Stimulated activated CD8-positive, alpha-beta memory T cell treated with anti-CD3 and anti-CD28 coated beads, Interleukin-4, amount 100 ng/mL, for 1 hour (primary cell): ENCODE results near the gene CARHSP1.
"Not testable (repeated sequence)": the region's sequence is repeated elsewhere in the genome, so short reads cannot be mapped to it uniquely, and the experiment has no call there.

Source experiments
- DNase-seq, 2 donors: peaks; one replicate each; pipeline ENCODE4 v3.0.0-alpha.2; 2020; ENCODE audit warnings: low read depth in 2 of 2, low spot score in 1 of 2

Gene CARHSP1

GRCh38 chr16:8893976-8894690 is 25.3 kb upstream of the CARHSP1 start:
- DNase-seq = no peak

GRCh38 chr16:8893426-8893825 is 24.6 kb upstream of the CARHSP1 start:
- no peak for DNase-seq

- DNase-seq = no peak
Observed at GRCh38 chr16:8892101-8892575, 23.3 kb upstream of the CARHSP1 start.

- DNase-seq = no peak
Observed at GRCh38 chr16:8890549-8890921, 21.7 kb upstream of the CARHSP1 start.

GRCh38 chr16:8889893-8890548 is 21.2 kb upstream of the CARHSP1 start:
- DNase-seq = no peak

DNA sequence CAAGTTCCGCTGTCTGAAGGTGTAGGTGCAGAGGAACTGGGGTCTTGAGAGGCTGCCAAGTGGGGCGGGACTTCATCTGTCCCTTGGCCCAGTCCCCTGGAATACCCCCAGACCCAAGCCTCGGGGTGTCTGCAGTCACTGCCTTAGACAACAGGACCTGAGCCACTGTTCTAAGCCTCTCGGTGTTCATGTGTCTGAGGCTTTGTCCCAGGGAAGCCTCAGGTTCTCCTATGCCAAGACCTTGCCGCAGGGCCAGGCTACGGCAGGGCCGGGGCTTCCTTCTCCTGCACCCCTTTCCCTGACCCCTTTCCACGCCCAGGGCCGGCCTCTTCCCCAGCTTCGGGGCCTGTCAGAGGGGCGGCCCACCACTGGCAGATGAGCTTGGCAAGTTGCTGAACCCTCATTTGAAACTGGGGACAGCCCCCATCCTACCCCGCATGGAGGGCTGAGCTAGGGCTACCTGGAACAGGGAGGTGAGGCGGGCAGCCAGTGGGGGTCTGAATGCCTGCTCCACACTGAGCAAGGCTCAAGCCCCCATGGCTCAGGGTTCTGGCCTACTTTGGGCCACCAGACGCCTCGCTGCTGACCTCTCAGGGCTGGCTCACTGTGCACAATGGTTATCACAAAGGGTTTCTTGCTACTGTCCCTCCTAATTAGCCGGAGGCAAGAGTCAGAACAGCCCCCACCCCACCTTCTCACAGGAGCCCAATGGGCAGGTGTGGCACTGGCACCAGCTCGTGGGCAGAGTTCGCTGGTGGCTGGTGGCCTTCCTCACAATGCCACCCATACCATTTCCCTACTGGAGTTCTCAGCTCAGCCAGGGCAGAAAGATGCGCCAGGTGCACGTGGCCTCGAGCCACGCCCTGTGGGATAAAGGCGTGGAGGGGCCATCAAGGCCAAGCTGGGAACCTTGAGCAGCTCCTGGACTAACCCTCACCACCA is 20.4 kb upstream of the CARHSP1 start:
- no peak for DNase-seq

GRCh38 chr16:8887952-8888560 is 19.2 kb upstream of the CARHSP1 start:
- DNase-seq = no peak

- DNase-seq = no peak
Observed at GRCh38 chr16:8887431-8887765, 18.6 kb upstream of the CARHSP1 start.

DNA sequence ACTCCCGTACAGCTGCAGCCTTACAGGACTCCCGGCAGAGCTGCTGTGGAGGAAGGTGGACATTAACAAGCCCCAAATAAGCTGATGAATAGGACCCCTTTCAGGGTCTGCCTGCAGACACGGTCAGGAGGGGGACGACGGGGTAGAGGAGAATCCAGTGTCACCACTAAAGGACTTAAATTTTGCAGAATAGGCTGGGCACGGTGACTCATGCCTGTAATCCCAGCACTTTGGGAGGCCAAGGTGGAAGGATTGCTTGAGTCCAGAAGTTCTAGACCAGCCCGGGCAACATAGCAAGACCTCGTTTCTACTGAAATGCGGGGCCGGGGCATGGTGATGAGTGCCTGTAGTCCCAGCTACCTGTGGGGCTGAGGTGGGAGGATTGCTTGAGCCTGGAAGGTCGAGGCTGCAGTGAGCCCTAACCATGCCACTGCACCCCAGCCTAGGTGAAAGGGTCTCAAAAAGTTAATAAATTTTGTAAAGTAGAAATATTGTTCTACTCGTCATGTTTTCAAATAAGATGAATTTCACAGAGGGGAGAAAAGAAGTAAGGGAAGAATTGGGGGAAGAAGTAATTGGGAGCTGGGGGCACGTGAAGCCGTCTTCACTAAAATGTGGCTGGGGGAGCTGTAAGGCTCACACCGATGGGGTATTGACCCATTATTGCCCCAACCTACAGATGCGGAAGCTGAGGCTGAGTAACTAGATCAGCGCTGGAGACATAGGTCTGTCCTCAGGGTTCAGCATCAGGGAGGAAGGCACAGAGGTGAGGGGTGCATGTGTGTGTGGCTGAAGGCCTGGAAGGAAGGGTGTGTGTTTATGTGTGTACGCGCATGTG is 18.0 kb upstream of the CARHSP1 start:
- DNase-seq = no peak

- no peak for DNase-seq
Observed at GRCh38 chr16:8885674-8886592, 17.1 kb upstream of the CARHSP1 start.

- DNase-seq = no peak
Observed at GRCh38 chr16:8882725-8883377, 14.0 kb upstream of the CARHSP1 start.

GRCh38 chr16:8882041-8882617 is 13.3 kb upstream of the CARHSP1 start, which contains the start of gene LITAFD:
Gene LITAFD (plus strand): TSS chr16:8882351. CDS start chr16:8884356, 2,005 bp downstream.
- DNase-seq = no peak

GRCh38 chr16:8880839-8881510 is 12.2 kb upstream of the CARHSP1 start:
- DNase-seq = no peak

DNA sequence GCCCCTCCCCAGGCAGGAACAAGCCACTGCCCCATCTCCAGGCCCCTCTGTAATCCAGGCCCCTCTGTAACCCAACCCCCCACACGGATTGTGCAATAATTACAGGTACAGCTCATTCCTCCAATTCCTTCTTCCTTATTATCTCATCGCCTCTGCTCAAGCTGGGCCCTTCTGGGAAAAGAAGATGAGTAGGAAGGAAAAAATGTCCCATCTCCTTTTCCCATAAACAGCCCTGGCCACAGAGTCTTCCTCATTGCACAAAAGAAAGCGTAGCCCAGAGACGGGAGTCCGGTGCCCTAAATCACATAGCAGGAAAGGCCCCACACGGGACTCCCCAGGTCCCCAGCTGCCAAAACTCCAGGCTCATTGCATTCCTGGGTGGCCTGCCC is 9.7 kb upstream of the CARHSP1 start:
- DNase-seq = no peak

DNA sequence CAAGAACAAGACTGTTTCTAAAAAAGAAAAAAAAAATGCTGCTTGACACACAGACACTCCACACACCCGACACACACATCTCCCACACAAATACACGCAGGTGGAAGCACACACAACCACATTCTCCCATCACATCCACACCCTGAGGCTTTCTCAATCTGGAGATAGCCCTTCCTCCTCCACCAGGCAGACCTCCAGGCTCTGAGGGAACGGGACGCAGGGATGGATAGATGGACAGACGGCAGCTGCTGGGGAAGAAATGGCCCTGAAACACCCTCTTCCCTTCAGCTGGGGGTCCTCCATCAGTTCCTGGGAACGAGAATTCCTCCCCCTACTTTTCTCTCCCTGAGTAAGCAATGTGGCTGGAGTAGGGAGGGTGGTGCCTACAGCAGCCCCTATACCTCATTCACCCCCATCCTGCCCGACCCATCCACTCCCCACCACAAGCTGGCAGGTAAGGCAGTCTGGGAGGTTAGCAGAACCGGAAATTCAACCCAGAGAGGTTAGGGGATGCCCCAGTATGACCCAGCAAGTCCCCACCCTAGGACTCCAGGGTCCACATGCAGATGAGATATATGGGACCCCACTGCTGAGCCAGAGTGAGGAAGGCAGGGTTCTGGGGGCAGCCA is 9.2 kb upstream of the CARHSP1 start:
- DNase-seq = no peak

GRCh38 chr16:8875317-8875716 is 6.5 kb upstream of the CARHSP1 start:
- DNase-seq = not testable (repeated sequence)

GRCh38 chr16:8874388-8874787 is 5.6 kb upstream of the CARHSP1 start:
- DNase-seq = no peak

DNA sequence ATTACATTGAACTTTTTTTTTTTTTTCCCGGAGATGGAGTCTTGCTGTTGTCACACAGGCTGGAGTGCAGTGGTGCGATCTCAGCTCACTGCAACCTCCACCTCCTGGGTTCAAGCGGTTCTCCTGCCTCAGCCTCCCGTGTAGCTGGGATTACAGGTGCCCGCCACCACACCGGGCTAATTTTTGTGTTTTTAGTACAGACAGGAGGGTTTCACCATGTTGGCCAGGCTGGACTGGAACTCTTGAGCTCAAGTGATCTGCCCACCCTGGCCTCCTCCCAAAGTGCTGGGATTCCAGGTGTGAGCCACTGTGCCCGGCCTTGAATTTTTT is 5.0 kb upstream of the CARHSP1 start:
- DNase-seq = not testable (repeated sequence)
